GM23338 (cell line): ENCODE data around the gene BRF1. TPM values are rescaled to one million over a fixed set of nuclear protein-coding genes. Genes with fewer than 3 reads are reported as not detected.

Experiments used
- ATAC-seq: fragments of 200-7000 bp; cut with Tn5 transposase; 3 replicates; pipeline ENCODE4 v1.9.1; 2020
- DNase-seq: peaks from one replicate; pipeline ENCODE4 v3.0.0-alpha.2; 2015; ENCODE audit warnings: low spot score
- H2AFZ ChIP-seq: fragments of 200-600 bp; sonication (generic); 2 replicates; pipeline ENCODE4 v1.8.0; 2016; ENCODE audit warnings: antibody characterized with exemption, mild to moderate bottlenecking, moderate library complexity
- H3F3A ChIP-seq: fragments of 200-600 bp; sonication (generic); replicated peaks from 2 replicates; pipeline ENCODE4 v1.8.0; 2017; ENCODE audit warnings: antibody characterized with exemption, mixed run types, low read depth
- H3K27ac ChIP-seq: fragments of 200-600 bp; sonication (generic); 2 replicates; pipeline ENCODE4 v1.6.1; 2016; ENCODE audit warnings: low read depth
- H3K27me3 ChIP-seq: fragments of 200-600 bp; sonication (generic); 2 replicates; pipeline ENCODE4 v1.8.0; 2016; ENCODE audit warnings: mild to moderate bottlenecking, mixed run types, moderate library complexity; ENCODE audit not compliant: insufficient read depth
- H3K36me3 ChIP-seq: fragments of 200-600 bp; sonication (generic); 2 replicates; pipeline ENCODE4 v1.8.0; 2016; ENCODE audit warnings: mild to moderate bottlenecking; ENCODE audit not compliant: insufficient read depth
- H3K4me1 ChIP-seq: fragments of 200-600 bp; sonication (generic); 2 replicates; pipeline ENCODE4 v1.8.0; 2016; ENCODE audit warnings: mild to moderate bottlenecking, moderate library complexity; ENCODE audit not compliant: insufficient read depth
- H3K4me2 ChIP-seq: fragments of 200-600 bp; sonication (generic); 2 replicates; pipeline ENCODE4 v1.7.1; 2017; ENCODE audit warnings: mixed run types
- H3K4me3 ChIP-seq: fragments of 200-600 bp; sonication (generic); 2 replicates; pipeline ENCODE4 v1.6.1; 2016; ENCODE audit warnings: mixed run types
- H3K79me2 ChIP-seq: fragments of 200-600 bp; sonication (generic); replicated peaks from 2 replicates; pipeline ENCODE4 v1.8.0; 2017; ENCODE audit warnings: mild to moderate bottlenecking; ENCODE audit not compliant: insufficient read depth
- H3K9me2 ChIP-seq: fragments of 200-600 bp; sonication (generic); 2 replicates; pipeline ENCODE4 v1.8.0; 2017; ENCODE audit not compliant: insufficient read depth
- H4K20me1 ChIP-seq: fragments of 200-600 bp; sonication (generic); replicated peaks from 2 replicates; pipeline ENCODE4 v1.8.0; 2017; ENCODE audit warnings: mild to moderate bottlenecking; ENCODE audit not compliant: insufficient read depth
- H3K27ac Mint-ChIP-seq: 2 replicates; pipeline ENCODE4 v1.8.0; 2020; ENCODE audit warnings: inconsistent platforms, mild to moderate bottlenecking, moderate library complexity, mixed read lengths
- H3K27me3 Mint-ChIP-seq: 3 replicates; pipeline ENCODE4 v1.8.0; 2022; ENCODE audit warnings: low read depth, mild to moderate bottlenecking, moderate library complexity, mixed read lengths, inconsistent platforms; ENCODE audit not compliant: insufficient read depth, poor library complexity
- H3K36me3 Mint-ChIP-seq: 3 replicates; pipeline ENCODE4 v1.8.0; 2021; ENCODE audit warnings: low read depth, mild to moderate bottlenecking, inconsistent platforms, moderate library complexity, mixed read lengths
- H3K4me1 Mint-ChIP-seq: 3 replicates; pipeline ENCODE4 v1.8.0; 2020; ENCODE audit warnings: mild to moderate bottlenecking, inconsistent platforms, mixed read lengths
- H3K4me3 Mint-ChIP-seq: 3 replicates; pipeline ENCODE4 v1.8.0; 2021; ENCODE audit warnings: moderate library complexity, mild to moderate bottlenecking, inconsistent platforms, mixed read lengths
- H3K9me3 Mint-ChIP-seq: 3 replicates; pipeline ENCODE4 v1.8.0; 2020; ENCODE audit warnings: moderate library complexity, mild to moderate bottlenecking, inconsistent platforms, mixed read lengths
- EZH2 ChIP-seq: fragments of 200-600 bp; sonication (generic); IDR thresholded peaks from one replicate; pipeline ENCODE4 v1.8.0; 2017; ENCODE audit warnings: antibody characterized with exemption, mild to moderate bottlenecking, low read depth; ENCODE audit not compliant: unreplicated experiment
- EZH2phosphoT487 ChIP-seq: fragments of 200-600 bp; sonication (generic); IDR thresholded peaks from one replicate; pipeline ENCODE4 v1.8.1; 2018; ENCODE audit warnings: antibody characterized with exemption; ENCODE audit not compliant: unreplicated experiment
- ZNF114 ChIP-seq: fragments of 250-450 bp; sonication (Bioruptor Pico); IDR thresholded peaks from 2 replicates; pipeline ENCODE4 v1.5.0; 2020; ENCODE audit warnings: mild to moderate bottlenecking, moderate library complexity
- ZNF331 ChIP-seq: fragments of 250-450 bp; sonication (Bioruptor Pico); IDR thresholded peaks from 2 replicates; pipeline ENCODE4 v1.5.0; 2020; ENCODE audit warnings: low read depth, mild to moderate bottlenecking, moderate library complexity
- polyA plus RNA-seq: library from polyadenylated mRNA; unstranded; fragments of >200 nt; fragmentation: Nextera tagmentation; extraction: Ambion mirVana; gene quantifications from 2 replicates; pipeline ENCODE4 v1.2.1, GENCODE V29; 2016
- total RNA-seq: library from RNA; depleted of rRNA; stranded (reverse); fragments of >200 nt; shearing (Covaris generic); gene quantifications from 2 replicates; pipeline ENCODE4 v1.2.3, GENCODE V29; 2014
- TF ChIP-seq, protein P1 (sequence below), 2 experiments: fragments of 200-600 bp in 1 of 2; sonication (generic) in 1 of 2; conservative IDR thresholded peaks; 2 replicates each; pipeline versions ENCODE4 v1.5.1 to v1.6.1; 2016 to 2017; ENCODE audit warnings: antibody characterized with exemption in 2 of 2, low read depth in 2 of 2, mild to moderate bottlenecking in 2 of 2, moderate library complexity in 1 of 2
- TF ChIP-seq, protein P2 (sequence below): fragments of 250-450 bp; sonication (Bioruptor Pico); IDR thresholded peaks from 2 replicates; pipeline ENCODE4 v1.5.0; 2020; ENCODE audit warnings: mild to moderate bottlenecking, moderate library complexity

The BRF1 gene
- total and polyA plus RNA-seq, 2 experiments from 2014 or later: 8.6 to 29.9 TPM

DNA sequence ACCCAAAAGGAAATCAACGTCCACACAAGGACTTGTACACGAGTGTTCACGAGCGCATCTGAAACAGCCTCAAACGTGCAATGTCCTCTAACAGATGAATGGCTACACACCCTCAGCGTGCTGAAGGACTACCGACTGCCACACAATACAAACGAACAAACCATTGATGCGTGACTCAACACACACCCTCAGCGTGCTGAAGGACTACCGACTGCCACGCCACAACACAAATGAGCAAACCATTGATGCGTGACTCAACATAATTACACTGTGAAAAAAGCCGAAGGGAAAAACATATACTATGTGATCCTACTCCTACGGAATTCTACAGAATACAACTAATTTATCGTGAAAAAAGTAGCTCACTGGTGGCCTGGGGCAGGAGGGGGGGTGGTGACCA, 77.5 kb downstream of the BRF1 start:
- peaks cover 11% of the 10 kb centered on the region for H3K36me3 Mint-ChIP-seq
- Histone ChIP-seq H4K20me1 (no peaks in the 10 kb centered on the region), H2AFZ (no peak overlapping the region), H3F3A (no peaks in the 10 kb centered on the region), H3K9me2 (no peaks in the 10 kb centered on the region), H3K36me3 (no peaks in the 10 kb centered on the region; the same call in 1 of the 2 replicates), H3K27ac (no peak overlapping the region), H3K4me2 (no peak overlapping the region), H3K79me2 (no peaks in the 10 kb centered on the region), H3K27me3 (no peaks in the 10 kb centered on the region), H3K4me3 (no peak overlapping the region), H3K4me1 (no peaks in the 10 kb centered on the region)
- H3K27ac Mint-ChIP-seq: no peak overlapping the region
- no peaks in the 10 kb centered on the region for H3K4me1 Mint-ChIP-seq
- peaks cover 2% of the 10 kb centered on the region for H3K27me3 Mint-ChIP-seq
- H3K9me3 Mint-ChIP-seq: no peaks in the 10 kb centered on the region
- TF ChIP-seq ZNF331 (CRISPR knock-in tag) (no peak), EZH2phosphoT487 (no peak), ZNF114 (CRISPR knock-in tag) (no peak), EZH2 (no peak)
- TF ChIP-seq, protein P1, sequence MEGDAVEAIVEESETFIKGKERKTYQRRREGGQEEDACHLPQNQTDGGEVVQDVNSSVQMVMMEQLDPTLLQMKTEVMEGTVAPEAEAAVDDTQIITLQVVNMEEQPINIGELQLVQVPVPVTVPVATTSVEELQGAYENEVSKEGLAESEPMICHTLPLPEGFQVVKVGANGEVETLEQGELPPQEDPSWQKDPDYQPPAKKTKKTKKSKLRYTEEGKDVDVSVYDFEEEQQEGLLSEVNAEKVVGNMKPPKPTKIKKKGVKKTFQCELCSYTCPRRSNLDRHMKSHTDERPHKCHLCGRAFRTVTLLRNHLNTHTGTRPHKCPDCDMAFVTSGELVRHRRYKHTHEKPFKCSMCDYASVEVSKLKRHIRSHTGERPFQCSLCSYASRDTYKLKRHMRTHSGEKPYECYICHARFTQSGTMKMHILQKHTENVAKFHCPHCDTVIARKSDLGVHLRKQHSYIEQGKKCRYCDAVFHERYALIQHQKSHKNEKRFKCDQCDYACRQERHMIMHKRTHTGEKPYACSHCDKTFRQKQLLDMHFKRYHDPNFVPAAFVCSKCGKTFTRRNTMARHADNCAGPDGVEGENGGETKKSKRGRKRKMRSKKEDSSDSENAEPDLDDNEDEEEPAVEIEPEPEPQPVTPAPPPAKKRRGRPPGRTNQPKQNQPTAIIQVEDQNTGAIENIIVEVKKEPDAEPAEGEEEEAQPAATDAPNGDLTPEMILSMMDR (conservative IDR thresholded peaks at IDR 0.05; ENCODE audit: low read depth in 2 of 2): no peak
- TF ChIP-seq, protein P2, sequence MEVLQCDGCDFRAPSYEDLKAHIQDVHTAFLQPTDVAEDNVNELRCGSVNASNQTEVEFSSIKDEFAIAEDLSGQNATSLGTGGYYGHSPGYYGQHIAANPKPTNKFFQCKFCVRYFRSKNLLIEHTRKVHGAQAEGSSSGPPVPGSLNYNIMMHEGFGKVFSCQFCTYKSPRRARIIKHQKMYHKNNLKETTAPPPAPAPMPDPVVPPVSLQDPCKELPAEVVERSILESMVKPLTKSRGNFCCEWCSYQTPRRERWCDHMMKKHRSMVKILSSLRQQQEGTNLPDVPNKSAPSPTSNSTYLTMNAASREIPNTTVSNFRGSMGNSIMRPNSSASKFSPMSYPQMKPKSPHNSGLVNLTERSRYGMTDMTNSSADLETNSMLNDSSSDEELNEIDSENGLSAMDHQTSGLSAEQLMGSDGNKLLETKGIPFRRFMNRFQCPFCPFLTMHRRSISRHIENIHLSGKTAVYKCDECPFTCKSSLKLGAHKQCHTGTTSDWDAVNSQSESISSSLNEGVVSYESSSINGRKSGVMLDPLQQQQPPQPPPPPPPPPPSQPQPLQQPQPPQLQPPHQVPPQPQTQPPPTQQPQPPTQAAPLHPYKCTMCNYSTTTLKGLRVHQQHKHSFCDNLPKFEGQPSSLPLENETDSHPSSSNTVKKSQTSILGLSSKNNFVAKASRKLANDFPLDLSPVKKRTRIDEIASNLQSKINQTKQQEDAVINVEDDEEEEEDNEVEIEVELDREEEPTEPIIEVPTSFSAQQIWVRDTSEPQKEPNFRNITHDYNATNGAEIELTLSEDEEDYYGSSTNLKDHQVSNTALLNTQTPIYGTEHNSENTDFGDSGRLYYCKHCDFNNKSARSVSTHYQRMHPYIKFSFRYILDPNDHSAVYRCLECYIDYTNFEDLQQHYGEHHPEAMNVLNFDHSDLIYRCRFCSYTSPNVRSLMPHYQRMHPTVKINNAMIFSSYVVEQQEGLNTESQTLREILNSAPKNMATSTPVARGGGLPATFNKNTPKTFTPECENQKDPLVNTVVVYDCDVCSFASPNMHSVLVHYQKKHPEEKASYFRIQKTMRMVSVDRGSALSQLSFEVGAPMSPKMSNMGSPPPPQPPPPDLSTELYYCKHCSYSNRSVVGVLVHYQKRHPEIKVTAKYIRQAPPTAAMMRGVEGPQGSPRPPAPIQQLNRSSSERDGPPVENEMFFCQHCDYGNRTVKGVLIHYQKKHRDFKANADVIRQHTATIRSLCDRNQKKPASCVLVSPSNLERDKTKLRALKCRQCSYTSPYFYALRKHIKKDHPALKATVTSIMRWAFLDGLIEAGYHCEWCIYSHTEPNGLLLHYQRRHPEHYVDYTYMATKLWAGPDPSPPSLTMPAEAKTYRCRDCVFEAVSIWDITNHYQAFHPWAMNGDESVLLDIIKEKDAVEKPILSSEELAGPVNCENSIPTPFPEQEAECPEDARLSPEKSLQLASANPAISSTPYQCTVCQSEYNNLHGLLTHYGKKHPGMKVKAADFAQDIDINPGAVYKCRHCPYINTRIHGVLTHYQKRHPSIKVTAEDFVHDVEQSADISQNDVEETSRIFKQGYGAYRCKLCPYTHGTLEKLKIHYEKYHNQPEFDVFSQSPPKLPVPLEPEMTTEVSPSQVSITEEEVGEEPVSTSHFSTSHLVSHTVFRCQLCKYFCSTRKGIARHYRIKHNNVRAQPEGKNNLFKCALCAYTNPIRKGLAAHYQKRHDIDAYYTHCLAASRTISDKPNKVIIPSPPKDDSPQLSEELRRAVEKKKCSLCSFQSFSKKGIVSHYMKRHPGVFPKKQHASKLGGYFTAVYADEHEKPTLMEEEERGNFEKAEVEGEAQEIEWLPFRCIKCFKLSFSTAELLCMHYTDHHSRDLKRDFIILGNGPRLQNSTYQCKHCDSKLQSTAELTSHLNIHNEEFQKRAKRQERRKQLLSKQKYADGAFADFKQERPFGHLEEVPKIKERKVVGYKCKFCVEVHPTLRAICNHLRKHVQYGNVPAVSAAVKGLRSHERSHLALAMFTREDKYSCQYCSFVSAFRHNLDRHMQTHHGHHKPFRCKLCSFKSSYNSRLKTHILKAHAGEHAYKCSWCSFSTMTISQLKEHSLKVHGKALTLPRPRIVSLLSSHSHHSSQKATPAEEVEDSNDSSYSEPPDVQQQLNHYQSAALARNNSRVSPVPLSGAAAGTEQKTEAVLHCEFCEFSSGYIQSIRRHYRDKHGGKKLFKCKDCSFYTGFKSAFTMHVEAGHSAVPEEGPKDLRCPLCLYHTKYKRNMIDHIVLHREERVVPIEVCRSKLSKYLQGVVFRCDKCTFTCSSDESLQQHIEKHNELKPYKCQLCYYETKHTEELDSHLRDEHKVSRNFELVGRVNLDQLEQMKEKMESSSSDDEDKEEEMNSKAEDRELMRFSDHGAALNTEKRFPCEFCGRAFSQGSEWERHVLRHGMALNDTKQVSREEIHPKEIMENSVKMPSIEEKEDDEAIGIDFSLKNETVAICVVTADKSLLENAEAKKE (CRISPR knock-in tag): no peak
- ATAC-seq: no peak
- DNase-seq: no peak
- H3K4me3 Mint-ChIP-seq: no peak overlapping the region
